ES-I3 (cell line): ENCODE data around the gene SERPINA5.
"Not testable (repeated sequence)": the region's sequence is repeated elsewhere in the genome, so short reads cannot be mapped to it uniquely, and the experiment has no call there.

ENCODE experiments used
- H3K36me3 ChIP-seq: 2 replicates; pipeline ENCODE4 v1.6.1; 2013; ENCODE audit warnings: mild to moderate bottlenecking, low read length, control low read depth, moderate library complexity; ENCODE audit not compliant: insufficient read depth
- H3K4me1 ChIP-seq: 2 replicates; pipeline ENCODE4 v1.6.1; 2013; ENCODE audit warnings: mild to moderate bottlenecking, control low read depth, low read length; ENCODE audit not compliant: insufficient read depth
- H3K9ac ChIP-seq: 2 replicates; pipeline ENCODE4 v1.6.1; 2013; ENCODE audit warnings: low read depth, mild to moderate bottlenecking, low read length, moderate library complexity
- H3K9me3 ChIP-seq: 2 replicates; pipeline ENCODE4 v1.6.1; 2013; ENCODE audit warnings: mild to moderate bottlenecking, low read length, moderate library complexity; ENCODE audit not compliant: control insufficient read depth, insufficient read depth

Gene SERPINA5

GRCh38 chr14:94624537-94625352 lies 43.5 kb downstream of the SERPINA5 start:
- Histone ChIP-seq H3K36me3 (no peaks in the 10 kb centered on the region), H3K9me3 (no peaks in the 10 kb centered on the region; the same call in 1 of the 2 replicates), H3K4me1 (no peaks in the 10 kb centered on the region), H3K9ac (no peak overlapping the region)

- Histone ChIP-seq H3K36me3 (no peaks in the 10 kb centered on the region), H3K4me1 (no peaks in the 10 kb centered on the region), H3K9me3 (no peaks in the 10 kb centered on the region; the same call in 1 of the 2 replicates), H3K9ac (no peak overlapping the region)
Measured at GRCh38 chr14:94625353-94625635, 44.1 kb downstream of the SERPINA5 start.

GRCh38 chr14:94628578-94628977 lies 47.4 kb downstream of the SERPINA5 start:
- no peaks in the 10 kb centered on the region for H3K9me3 ChIP-seq
- H3K36me3 ChIP-seq = no peaks in the 10 kb centered on the region
- H3K9ac ChIP-seq = no peak overlapping the region
- no peaks in the 10 kb centered on the region for H3K4me1 ChIP-seq

GRCh38 chr14:94630396-94630795 lies 49.2 kb downstream of the SERPINA5 start:
- no peaks in the 10 kb centered on the region for H3K4me1 ChIP-seq
- no peak overlapping the region for H3K9ac ChIP-seq
- no peaks in the 10 kb centered on the region for H3K9me3 ChIP-seq
- no peaks in the 10 kb centered on the region for H3K36me3 ChIP-seq

GRCh38 chr14:94631050-94631449 lies 49.8 kb downstream of the SERPINA5 start:
- Histone ChIP-seq H3K9me3 (no peaks in the 10 kb centered on the region), H3K9ac (no peak overlapping the region), H3K4me1 (no peaks in the 10 kb centered on the region), H3K36me3 (no peaks in the 10 kb centered on the region)

- Histone ChIP-seq H3K9me3 (no peaks in the 10 kb centered on the region), H3K9ac (no peak overlapping the region), H3K4me1 (no peaks in the 10 kb centered on the region), H3K36me3 (no peaks in the 10 kb centered on the region)
Measured at GRCh38 chr14:94631536-94632304, 50.5 kb downstream of the SERPINA5 start.

GRCh38 chr14:94632305-94632590 lies 51.0 kb downstream of the SERPINA5 start:
- Histone ChIP-seq H3K36me3 (no peaks in the 10 kb centered on the region), H3K4me1 (no peaks in the 10 kb centered on the region)

GRCh38 chr14:94633121-94633520 lies 51.9 kb downstream of the SERPINA5 start:
- H3K9ac ChIP-seq = no peak overlapping the region
- H3K4me1 ChIP-seq = no peaks in the 10 kb centered on the region
- no peaks in the 10 kb centered on the region for H3K9me3 ChIP-seq
- no peaks in the 10 kb centered on the region for H3K36me3 ChIP-seq

More at GRCh38 chr14:94632305-94632590, 51.0 kb downstream of the SERPINA5 start:
- Histone ChIP-seq H3K9ac (no peak overlapping the region), H3K9me3 (no peaks in the 10 kb centered on the region)

GRCh38 chr14:94635154-94635553 lies 53.9 kb downstream of the SERPINA5 start:
- Histone ChIP-seq H3K4me1 (no peaks in the 10 kb centered on the region), H3K9me3 (no peaks in the 10 kb centered on the region), H3K9ac (no peak overlapping the region), H3K36me3 (no peaks in the 10 kb centered on the region)

- Histone ChIP-seq H3K9me3 (no peaks in the 10 kb centered on the region), H3K4me1 (no peaks in the 10 kb centered on the region; the same call in 1 of the 2 replicates), H3K36me3 (no peaks in the 10 kb centered on the region), H3K9ac (no peak overlapping the region)
Measured at GRCh38 chr14:94636744-94637412, 55.7 kb downstream of the SERPINA5 start.

GRCh38 chr14:94637814-94638213 lies 56.6 kb downstream of the SERPINA5 start:
- H3K9ac ChIP-seq, H3K36me3 ChIP-seq, H3K9me3 ChIP-seq, H3K4me1 ChIP-seq: not testable (repeated sequence)

- no peaks in the 10 kb centered on the region for H3K36me3 ChIP-seq
- no peaks in the 10 kb centered on the region for H3K9me3 ChIP-seq
- H3K9ac ChIP-seq = no peak overlapping the region
- H3K4me1 ChIP-seq = no peaks in the 10 kb centered on the region; the same call in 1 of the 2 replicates
Measured at GRCh38 chr14:94638339-94638738, 57.1 kb downstream of the SERPINA5 start.

- H3K36me3 ChIP-seq = no peaks in the 10 kb centered on the region
- H3K4me1 ChIP-seq = no peaks in the 10 kb centered on the region; the same call in 1 of the 2 replicates
- H3K9me3 ChIP-seq = no peaks in the 10 kb centered on the region
- H3K9ac ChIP-seq = no peak overlapping the region
Measured at GRCh38 chr14:94638961-94639817, 58.0 kb downstream of the SERPINA5 start.
